TTC549 (cell line): Measurements from ENCODE around the gene ACSM6.

ENCODE experiments used
- FAIRE-seq: peaks from 2 replicates; lab custom pipeline; 2012; peaks lifted over from hg19 to GRCh38; lab: Jason Lieb, UNC

Gene ACSM6

GRCh38 chr10:95275726-95276366, 81.8 kb downstream of the ACSM6 start:
- no peak for FAIRE-seq

- no peak for FAIRE-seq
Measured at GRCh38 chr10:95276367-95277200, 82.5 kb downstream of the ACSM6 start.

DNA sequence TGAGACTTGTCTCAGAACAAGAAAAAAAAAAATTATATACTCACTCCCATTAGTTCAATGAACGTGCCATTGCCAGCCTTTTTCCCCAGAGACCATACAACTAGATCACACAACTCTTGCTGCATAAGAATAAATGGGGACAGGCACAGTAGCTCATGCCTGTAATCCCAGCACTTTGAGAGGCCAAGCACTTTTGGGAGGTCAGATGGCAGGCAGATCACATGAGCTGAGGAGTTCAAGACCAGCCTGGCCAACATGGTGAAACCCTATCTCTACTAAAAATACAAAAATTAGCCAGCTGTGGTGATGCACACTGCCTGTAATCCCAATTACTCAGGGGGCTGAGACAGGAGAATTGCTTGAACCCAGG, 83.1 kb downstream of the ACSM6 start:
- no peak for FAIRE-seq

GRCh38 chr10:95277614-95278013, 83.6 kb downstream of the ACSM6 start:
- no peak for FAIRE-seq
